GM21390 (cell line): ENCODE data around the gene CDS2.

Experiments used
- ATAC-seq: cut with Tn5 transposase; IDR thresholded peaks from one replicate; pipeline ENCODE4 v1.9.1; 2021; ENCODE audit not compliant: unreplicated experiment

The CDS2 gene

DNA sequence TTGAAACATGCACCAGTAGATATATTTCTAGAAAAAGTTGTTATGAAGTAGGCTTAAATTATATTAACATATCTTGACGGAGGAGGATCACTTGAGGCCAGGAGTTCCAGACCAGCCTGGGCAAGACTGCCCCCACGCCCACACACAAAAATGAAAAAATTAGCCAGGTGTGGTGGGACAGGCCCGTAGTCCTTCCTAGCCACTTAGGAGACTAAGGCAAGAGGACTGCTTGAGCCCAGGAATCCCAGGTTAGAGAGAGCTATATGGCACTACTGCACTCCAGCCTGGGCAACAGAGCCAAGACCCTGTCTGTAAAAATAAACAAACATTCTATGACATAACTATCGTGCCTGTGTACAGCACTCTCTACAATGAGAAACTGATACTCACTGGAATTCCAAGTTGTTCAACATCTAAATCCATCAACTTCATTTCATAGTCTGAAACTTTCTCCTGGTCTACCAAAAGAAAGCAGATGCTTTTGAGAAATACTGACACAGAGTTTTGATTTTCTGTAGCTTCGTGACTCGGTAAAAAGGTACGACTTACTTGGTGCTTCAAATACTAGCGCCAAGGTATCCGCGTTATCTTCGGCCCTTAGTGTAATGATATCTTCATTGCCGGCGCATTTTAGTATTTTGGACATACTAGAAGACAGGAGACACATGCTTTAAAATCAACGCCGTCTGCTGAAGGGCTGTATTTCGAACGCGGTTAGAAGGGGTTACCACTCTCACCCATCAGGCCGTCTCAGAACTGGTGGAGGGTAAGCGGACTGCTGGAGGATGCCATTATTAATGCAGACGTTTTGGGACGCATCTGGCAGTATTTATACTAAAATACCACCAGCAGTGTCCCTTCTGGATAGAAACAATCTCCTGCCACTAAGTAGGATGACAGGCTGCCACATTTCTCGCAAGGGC, 8.3 kb upstream of the CDS2 start:
- ATAC-seq, result no peak

DNA sequence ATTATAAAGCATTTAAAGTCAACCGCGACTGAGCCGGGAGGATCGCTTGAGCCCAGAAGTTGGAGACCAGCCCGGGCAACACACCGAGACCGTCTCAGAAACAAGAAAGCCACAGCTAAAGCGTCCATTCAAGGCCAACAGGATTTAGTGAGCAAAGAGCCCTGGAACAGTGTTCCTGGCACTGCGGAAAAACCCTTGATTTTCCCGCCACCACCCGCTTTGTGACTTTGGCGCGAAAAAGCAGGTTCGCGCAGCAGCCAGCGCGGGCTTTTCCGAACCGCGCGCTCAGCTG, 7.7 kb upstream of the CDS2 start:
- no peak for ATAC-seq

DNA sequence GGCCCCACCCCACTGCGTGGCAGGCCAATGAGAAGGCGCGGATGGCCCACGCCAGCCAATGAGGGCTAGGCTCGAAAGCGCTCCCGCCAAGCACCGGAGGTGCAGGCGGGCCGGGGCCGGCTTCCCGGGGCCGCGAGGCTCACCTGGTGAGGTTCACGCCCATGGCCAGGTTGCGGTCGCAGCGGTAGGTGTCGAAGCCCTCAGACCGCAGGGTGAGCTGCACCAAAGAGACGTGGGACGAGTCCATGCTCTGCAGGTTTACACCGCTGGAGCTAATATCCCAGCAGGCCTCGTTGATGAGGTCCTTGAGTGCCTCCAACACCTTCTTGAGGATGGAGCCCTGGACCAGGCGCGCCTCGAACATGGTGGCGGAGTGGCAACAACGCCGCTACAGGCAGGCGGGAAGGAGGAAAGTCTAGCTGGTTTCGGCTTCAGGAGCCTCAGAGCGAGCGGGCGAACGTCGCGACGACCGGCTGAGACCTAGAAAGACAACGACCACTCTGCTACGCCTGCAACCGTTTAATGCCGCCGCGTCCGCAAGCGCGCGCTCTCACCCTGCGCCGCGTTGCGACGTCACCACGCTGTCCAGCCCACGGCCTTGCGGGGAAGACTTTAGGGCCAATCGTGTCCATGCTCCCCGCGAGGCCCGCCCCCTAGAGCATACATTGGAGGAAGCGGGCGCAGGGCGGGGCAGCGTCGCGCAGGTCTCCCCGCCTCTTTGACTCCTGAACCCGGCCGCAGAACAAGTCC, 7.2 kb upstream of the CDS2 start, which contains the start of gene PCNA:
Gene PCNA, minus strand, starts transcription at position 524 of the 750 bp plus-strand sequence. Its CDS starts 160 bp downstream, at position 364.
- peak; percentile 90 for ATAC-seq

DNA sequence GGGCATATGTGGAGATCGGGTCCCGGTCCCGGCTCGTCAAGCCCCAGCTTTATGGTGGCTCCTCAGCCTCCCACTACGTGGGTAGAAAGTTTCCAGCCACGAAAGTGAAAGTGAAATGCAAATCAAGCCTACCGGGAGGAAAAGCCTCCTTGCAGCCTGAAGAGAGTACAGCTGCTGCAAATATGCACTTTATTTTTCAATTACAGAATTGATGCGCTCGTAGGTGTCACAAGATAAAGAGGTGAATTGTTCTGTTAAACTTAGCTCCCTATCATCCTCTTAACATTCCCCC, 6.7 kb upstream of the CDS2 start:
- ATAC-seq, result no peak

DNA sequence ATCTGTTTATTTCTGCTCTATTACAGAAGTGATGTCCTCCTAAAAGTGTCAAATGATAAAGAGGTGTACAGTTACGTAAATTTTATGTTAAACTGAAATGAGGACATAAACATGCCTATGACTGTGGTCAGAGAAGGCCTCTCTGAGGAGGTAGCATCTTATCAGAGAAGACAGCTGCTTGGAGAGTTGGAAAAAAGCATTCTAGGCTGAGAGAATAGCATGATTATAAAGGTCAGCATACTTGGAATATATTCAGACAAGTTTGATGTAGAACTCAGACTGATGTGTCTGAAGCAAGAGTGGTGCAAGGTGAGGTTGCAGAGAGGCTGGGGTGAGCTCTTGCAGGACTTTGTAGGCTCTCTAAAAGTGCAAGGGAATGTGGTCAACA, 3.9 kb upstream of the CDS2 start:
- no peak for ATAC-seq

DNA sequence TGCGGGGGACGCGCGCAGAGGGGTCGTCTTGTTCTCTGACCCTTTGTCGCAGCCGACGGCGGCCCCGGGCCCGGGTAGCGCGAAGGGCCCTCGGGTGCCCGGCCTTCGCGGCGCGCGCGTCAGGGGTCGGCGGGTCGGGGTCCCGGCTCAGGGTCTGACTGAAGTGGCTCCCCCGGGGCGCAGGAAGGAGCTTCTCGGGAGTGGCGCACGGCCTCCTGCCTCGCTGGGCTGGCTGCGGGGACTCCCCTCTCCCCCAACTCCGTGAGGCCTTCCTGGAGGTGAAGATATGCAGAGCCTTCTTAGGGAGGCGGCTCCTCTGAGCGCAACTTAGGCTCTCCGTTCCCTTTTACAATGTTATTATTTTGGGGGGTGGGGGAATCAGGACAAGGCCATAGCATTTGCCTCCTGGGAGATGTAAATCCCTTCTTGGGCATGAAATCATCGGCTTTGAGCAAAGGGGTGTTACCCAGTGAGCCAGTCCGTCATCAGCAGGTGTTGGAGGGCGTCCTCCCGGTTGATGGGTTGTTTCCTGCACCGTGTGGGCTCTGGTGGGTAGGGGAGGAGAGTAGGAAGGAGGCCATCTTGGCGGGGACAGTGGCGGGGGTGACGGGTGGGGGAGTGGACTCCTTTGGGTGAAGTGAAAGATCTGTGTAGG, 523 bp downstream of the CDS2 start:
- peak; percentile 38 for ATAC-seq

DNA sequence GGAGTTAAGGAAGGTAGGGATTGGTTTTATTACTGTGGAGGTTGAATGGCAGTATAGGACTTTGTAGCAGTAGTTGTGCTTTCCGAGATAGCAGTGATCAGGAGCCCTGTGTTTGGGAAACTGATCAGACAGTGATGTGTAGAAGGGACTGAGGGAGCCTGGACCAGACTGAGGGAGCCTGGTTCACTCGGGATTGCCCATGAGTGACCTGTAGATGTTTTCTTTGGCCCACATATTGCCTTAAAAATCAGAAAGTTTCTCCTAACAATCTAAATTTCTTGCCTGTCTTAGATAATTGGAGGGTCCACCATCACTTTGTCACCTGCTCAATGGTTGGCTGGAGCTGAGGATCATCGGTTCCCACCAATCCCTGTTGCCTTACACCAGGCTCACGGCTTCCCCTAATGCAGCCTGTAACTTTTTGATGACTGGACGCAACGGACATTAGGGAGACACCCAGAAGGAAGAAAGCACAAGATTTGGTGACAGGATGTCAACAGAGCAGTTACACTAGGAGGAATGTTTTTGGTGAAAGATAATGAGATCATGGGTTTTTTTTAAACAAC, 1.1 kb downstream of the CDS2 start:
- no peak for ATAC-seq

DNA sequence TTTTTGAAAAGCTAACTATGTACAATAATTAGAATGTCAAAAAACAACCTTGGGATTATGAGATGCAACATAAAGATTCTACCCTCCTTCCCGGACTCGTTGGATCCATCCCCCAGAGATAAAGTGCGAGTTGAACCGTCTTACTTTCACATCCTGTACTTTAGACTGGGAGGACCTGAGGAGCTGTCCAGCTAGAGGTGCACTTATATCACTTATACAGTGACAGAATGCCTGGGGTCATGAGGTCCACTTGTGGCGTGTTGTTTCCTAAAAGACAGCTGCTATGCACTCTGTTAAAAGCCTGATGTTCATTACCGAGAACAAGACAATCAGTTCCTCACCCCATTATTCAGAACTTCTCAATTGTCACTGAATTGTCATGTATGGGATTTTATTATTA, 2.1 kb downstream of the CDS2 start:
- no peak for ATAC-seq

DNA sequence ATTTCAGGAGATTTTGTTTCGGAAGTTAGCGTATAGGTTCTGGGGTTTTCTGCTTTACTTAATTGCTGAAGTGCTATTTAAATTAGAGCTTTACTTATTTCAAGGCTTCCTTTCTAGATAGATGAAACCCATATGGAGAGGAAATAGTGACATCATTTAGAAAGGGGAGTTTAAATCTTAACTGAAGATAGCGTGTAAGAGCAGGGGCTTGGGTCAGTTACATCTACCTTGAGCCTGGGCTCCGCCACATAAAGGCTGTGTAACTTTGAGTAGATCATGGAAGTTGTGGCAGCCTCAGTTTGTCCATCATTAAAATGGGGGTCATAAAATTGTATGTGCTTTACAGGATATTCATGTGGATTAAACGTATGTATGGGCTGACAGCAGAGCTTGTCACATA, 4.7 kb downstream of the CDS2 start:
- no peak for ATAC-seq

DNA sequence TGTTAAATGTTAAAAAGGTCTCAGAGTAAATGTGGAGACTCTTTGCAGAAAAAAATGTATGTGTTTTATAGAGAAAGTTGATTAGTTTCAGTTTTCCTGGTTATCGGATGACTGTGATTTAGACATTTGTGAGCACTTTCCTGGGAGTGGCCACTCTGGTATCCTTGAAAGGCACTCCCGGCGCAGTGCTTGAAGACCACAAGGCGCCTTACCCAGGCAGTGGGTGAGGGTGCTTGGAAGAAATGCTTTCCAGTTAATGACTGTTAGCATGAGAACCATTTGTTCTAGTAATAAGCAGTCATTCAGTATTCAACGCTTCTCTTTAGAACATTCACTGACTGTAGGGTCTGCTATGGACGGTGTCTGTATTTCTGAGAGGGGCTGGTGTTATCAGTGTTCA, 7.2 kb downstream of the CDS2 start:
- no peak for ATAC-seq

DNA sequence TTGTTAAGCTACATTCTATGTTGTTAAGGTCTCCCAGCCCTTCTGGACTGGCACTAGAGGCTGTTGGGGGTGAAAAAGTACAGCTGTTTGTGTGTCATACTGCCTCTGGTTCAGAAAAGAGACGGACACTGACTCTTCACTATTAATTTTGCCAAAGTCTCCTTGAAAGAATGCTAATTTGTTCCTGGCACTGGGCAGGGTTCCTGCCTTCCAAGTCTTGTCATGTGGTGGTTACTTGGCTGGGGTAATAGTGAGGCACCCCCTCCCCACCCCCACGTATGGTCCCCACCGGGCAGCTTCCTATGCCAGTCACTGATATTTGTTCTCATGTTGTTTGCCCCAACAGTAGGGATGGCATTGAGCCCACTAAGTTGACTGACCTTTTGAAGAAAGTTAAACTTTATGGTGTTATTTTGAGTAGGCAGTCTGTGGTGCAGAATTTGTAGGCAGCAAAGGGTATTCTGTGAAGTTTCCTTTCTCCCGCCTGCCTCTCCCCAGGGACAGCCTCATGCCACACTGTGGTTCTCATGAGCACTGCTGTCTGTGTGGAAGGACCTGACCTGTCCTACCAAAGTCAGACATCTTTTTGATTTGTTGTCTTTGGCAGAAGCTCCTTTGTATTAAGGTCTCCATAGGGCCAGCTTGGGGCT, 8.7 kb downstream of the CDS2 start:
- ATAC-seq, result no peak

DNA sequence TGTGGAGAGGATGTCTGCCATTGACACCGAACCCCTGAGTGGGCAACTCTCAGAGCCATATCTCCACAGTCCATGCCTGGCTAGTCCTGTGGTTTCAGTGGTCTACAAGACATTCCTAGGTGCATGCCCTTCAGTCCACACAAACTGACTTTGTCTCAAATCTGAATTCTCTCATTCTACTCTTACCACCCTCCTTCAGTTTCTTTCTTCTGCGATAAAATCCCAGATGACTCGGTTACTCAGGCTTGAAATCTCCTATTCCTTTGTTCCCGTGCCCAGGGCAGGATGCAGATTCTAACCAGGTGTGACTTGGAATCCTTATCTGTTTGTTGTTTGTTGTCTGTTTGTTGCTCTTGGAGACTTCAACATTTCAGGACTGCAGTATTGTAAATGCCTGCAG, 9.3 kb downstream of the CDS2 start:
- ATAC-seq, result no peak

DNA sequence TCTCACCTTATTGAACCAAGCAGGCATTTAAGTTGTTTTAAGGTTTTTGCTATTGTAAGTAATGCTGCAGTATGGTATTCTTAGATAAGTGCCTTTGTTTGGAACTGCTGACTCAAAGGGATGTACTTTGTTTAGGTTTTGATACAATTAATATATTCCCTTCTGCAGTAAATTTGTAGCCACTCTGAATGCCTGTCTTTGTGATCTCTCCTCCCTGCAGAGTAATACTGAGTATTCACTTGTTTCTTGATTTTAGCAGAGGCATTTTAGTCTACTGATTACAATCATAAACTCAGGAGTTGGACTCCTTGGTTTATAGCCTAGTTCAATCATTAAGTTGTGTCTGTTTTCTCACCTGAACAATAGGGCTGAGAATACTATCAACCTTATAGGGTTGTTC, 13.4 kb downstream of the CDS2 start:
- ATAC-seq, result no peak

DNA sequence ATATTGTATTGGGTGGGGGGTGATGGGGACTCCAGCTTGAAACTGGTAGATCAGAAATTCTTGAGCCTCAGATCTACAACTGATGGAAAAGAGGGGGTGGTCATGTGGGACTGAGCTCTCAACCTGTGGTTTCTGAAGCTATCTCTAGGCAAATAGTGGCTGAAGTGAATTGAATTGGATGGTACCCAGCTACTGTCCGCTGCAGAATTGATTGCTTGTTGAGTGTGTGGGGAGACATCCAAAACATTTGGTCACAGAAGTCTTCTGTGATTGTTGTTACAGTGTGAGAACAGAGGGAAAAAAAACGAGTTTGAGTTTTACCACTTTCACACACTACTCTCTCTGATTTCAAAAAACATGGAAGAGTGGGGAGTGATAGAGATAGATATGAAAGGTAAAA, 14.8 kb downstream of the CDS2 start:
- no peak for ATAC-seq

DNA sequence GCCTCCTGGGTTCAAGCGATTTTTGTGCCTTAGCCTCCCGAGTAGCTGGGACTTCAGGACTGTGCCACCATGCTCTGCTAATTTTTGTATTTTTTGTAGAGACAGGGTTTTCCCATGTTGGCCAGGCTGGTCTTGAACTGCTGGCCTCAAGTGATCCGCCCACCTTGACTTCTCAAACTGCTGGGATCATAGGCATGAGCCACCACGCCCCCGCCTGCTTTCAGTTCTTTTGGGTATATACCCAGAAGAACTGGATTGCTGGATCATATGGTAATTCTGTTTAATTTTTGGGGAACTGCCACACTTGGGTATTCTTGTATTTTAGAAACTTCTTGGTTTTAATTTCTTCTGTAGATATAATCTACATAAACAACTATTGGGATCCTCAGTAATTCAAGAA, 17.0 kb downstream of the CDS2 start:
- no peak for ATAC-seq

DNA sequence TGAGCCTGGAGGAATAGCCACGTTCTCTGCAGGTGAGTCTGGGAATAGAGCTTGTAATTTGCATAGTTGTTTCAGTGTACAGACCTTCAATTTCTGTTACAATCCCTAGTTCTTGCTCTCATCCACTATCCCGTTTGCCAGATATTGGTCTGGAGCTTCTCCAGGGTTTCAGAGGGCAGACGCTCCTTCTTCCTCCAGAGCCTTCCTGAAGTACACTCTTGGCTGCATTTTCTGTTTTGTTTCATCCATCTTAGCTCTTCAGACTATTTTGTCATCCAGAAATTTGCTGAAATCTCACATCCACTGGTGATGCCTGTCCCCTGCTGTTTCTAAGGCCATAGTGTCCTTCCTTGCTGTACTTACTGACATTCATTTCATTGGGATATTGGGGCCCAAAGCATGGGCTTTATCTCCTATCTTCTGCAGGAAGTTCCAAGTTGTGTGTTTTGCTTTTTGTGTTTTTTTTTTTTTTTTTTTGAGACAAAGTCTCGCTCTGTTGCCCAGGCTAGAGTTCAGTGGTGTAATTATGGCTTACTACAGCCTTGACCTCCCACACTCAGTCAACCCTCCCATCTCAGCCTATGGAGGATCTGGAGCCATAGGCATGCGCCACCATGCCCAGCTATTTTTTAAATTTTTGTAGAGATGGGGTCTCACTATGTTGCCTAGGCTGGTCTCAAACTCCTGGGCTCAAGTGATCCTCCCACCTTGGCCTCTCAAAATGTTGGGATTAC, 18.7 kb downstream of the CDS2 start:
- ATAC-seq, result no peak

DNA sequence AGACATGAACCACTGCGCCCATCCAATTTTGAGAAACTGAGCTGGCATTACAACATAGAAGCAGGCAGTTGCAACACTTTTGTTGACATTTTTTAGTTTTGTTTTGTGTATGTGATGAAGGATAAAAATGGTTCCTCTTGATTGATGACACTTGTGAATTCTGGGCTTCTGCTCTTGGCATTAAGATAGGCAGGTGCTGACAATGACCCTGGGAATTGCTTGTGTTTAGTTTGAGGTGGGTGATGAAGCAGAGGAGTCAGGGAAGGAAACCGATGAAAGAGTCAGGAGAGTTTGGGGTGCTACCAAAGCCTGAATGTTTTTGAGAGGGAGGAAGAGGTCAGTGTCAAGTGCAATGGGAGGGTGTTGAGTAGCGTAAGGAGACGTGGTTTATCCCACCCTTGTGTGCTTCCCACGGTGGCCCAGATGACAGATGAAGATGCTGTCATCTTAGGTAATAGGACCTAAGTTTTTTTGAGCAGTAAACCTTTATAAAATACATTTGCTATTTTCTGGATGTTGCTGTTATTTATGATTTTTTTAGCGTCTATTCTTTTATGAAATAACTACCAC, 19.4 kb downstream of the CDS2 start:
- no peak for ATAC-seq

DNA sequence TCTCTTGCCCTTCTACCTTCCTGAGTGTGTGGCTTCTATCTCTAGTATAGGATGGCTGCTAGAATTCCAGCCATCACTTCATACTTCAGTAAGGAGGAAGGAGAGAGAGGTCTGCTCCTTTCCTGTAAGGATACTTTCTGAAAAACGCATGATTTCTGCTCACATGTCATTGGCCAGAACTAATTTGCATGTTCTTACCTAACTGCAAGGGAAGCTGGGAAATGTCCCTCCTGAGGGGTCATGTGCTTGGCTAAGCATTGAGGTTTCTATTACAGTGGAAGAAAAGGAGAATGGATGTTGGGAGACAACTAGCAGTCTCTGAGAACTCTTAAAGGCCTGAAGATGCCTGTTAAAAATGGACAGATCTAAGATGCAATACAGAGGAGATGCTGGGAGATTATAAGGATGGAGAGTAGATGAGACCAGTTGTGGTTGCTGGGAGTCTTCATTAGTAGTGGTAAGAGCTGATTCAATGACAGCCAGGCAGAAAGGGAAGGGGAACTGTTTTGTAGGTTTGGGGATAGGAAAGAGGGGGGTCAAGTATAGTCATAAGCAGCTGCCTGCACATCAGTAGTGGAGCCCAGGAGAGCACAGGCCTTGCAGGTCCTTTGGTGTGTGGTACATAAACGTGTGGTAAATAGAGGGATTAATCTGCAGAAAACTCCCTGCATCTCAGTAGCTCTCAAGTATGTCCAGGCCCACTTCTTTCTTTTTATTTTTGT, 20.2 kb downstream of the CDS2 start:
- no peak for ATAC-seq

DNA sequence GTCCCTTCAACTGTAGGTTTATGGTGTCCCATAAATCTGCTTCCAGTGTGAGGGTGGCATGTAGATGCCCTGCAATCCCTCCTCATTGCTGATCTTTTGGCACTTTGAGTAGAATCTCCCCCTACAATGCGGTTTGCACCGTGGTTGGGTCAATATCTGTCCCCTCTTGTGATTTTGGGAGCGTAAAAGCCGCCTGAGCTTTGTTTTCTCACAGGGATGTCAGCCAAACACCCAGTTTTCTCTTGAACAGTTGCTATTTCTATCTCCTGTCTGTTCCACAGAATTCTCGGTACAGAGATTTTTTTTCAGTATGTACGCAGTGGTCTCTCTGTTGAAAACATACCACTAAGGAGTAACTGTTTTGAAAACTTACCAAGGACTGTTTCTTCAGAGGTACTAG, 21.8 kb downstream of the CDS2 start:
- no peak for ATAC-seq

DNA sequence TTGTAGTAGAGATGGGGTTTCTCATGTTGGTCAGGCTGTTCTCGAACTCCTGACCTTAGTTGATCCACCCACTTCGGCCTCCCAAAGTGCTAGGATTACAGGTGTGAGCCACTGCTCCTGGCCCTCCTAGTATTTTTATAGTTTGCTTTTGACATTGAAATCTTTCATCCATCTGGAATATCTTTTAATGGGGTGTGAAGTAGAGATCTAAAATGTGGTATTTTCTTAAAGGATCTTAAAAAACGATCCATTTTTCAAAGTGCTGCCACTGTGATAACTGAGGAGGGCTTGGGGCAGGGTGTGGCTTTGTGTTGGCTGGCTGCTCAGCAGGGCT, 23.1 kb downstream of the CDS2 start:
- no peak for ATAC-seq
